Activated naive CD4-positive, alpha-beta T cell treated with anti-CD3 and anti-CD28 coated beads, Interleukin-2, amount 50 U/mL, for 24 hours (primary cell): ENCODE measurements around the gene SETD1A.
"Not testable (repeated sequence)": the region's sequence is repeated elsewhere in the genome, so short reads cannot be mapped to it uniquely, and the experiment has no call there.

Experiments
- H3K27ac Mint-ChIP-seq: one replicate; pipeline ENCODE4 v1.8.0; 2021; ENCODE audit warnings: mild to moderate bottlenecking, mixed read lengths
- H3K27me3 Mint-ChIP-seq: one replicate; pipeline ENCODE4 v1.8.0; 2021; ENCODE audit warnings: mixed read lengths
- H3K36me3 Mint-ChIP-seq: one replicate; pipeline ENCODE4 v1.8.0; 2021; ENCODE audit warnings: mixed read lengths
- H3K4me1 Mint-ChIP-seq: one replicate; pipeline ENCODE4 v1.8.0; 2021; ENCODE audit warnings: mixed read lengths
- H3K4me3 Mint-ChIP-seq: one replicate; pipeline ENCODE4 v1.8.0; 2021; ENCODE audit warnings: mild to moderate bottlenecking, mixed read lengths
- H3K9me3 Mint-ChIP-seq: one replicate; pipeline ENCODE4 v1.8.0; 2021; ENCODE audit warnings: mixed read lengths

Gene SETD1A

GRCh38 chr16:31007684-31008083 lies 50.1 kb downstream of the SETD1A start:
- H3K9me3 Mint-ChIP-seq: no peaks in the 10 kb centered on the region
- peak overlapping the region; percentile 17 for H3K27ac Mint-ChIP-seq
- H3K4me1 Mint-ChIP-seq: peaks cover 23% of the 10 kb centered on the region
- no peaks in the 10 kb centered on the region for H3K27me3 Mint-ChIP-seq
- no peak overlapping the region for H3K4me3 Mint-ChIP-seq
- H3K36me3 Mint-ChIP-seq: no peaks in the 10 kb centered on the region

DNA sequence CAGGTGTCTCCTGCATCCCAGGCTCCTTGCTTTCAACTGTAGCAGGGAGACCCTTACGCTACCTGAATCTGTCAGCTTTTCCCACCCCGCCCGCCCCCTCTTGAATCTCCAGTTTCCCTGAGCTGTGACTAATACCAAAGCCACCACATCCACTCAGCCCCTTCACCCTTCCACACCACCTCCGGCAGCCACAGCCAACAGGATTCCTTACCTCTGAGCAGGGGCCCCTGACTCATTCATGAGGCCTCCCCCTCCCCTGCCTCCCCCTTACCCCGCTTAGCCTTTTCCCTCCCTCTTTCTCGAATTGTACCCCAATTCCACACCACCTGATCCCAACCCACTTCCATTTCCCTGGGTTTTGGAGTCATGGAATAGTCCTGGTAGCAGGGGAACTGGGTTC lies 50.6 kb downstream of the SETD1A start:
- Mint-ChIP-seq H3K27ac (no peak overlapping the region), H3K36me3 (no peaks in the 10 kb centered on the region), H3K27me3 (no peaks in the 10 kb centered on the region), H3K9me3 (no peaks in the 10 kb centered on the region), H3K4me1 (peaks cover 23% of the 10 kb centered on the region), H3K4me3 (no peak overlapping the region)

DNA sequence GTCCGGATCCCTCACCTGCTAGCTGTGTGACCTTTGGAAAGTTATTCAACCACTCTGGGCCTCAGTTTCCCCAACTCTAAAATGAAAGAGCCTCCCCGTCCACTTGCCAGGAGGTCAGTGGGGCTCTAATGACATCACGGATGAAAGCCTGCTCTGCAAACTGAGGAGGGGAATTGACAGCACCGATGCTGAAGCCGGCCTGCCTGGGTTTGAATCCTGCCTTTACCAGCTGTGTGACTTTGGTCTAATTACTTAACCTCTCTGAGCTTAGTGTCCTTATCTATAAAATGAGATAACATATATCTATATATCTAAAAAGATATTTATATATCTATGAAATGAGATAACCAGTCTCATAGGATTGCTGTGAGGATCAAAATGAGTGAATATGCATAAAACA lies 51.0 kb downstream of the SETD1A start:
- Mint-ChIP-seq H3K4me3 (no peak overlapping the region), H3K27me3 (peaks cover 1% of the 10 kb centered on the region), H3K9me3 (no peaks in the 10 kb centered on the region), H3K36me3 (no peaks in the 10 kb centered on the region), H3K27ac (no peak overlapping the region), H3K4me1 (peaks cover 27% of the 10 kb centered on the region)

DNA sequence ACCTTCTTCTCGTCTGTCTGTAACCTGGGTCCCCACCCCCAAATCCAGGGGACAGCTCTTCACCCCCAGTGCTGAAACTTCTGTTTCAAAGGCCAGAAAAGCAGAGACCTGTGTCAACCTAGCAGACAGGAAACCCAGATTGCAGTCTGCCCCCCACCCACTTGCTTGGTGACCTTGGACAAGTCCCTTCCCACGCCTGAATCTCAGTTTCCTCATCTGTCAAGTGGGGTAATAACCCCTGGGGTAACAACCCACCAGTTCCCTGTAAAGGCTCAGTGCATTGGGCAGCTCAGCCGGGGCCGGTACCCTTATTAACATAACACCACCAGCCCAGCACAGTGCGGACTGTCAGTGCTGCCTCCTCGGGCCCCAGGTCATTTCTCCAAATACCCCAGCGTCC lies 51.6 kb downstream of the SETD1A start:
- no peaks in the 10 kb centered on the region for H3K36me3 Mint-ChIP-seq
- peaks cover 1% of the 10 kb centered on the region for H3K27me3 Mint-ChIP-seq
- H3K4me3 Mint-ChIP-seq: peak overlapping the region; percentile 33
- H3K4me1 Mint-ChIP-seq: peaks cover 28% of the 10 kb centered on the region
- no peaks in the 10 kb centered on the region for H3K9me3 Mint-ChIP-seq
- peak overlapping the region; percentile 76 for H3K27ac Mint-ChIP-seq

- Mint-ChIP-seq H3K27ac (peak overlapping the region; percentile 46), H3K27me3 (peaks cover 1% of the 10 kb centered on the region), H3K4me3 (peak overlapping the region; percentile 76), H3K9me3 (no peaks in the 10 kb centered on the region), H3K4me1 (peaks cover 28% of the 10 kb centered on the region), H3K36me3 (no peaks in the 10 kb centered on the region)
Observed at GRCh38 chr16:31009894-31010584, 52.5 kb downstream of the SETD1A start.

GRCh38 chr16:31010585-31011325 lies 53.2 kb downstream of the SETD1A start, which contains the start of gene STX1B:
TSS of gene STX1B (minus strand) at chr16:31010638. CDS start at chr16:31010396, 242 bp downstream.
- H3K36me3 Mint-ChIP-seq: no peaks in the 10 kb centered on the region
- H3K4me3 Mint-ChIP-seq: peak within 1 kb of the TSS; percentile 80
- H3K9me3 Mint-ChIP-seq: no peaks in the 10 kb centered on the region
- H3K27ac Mint-ChIP-seq: peak within 1 kb of the TSS; percentile 46
- H3K4me1 Mint-ChIP-seq: peaks cover 28% of the 10 kb centered on the region
- peaks cover 1% of the 10 kb centered on the region for H3K27me3 Mint-ChIP-seq

GRCh38 chr16:31011815-31012214 lies 54.3 kb downstream of the SETD1A start:
- H3K27me3 Mint-ChIP-seq, H3K9me3 Mint-ChIP-seq, H3K36me3 Mint-ChIP-seq: not testable (repeated sequence)
- Mint-ChIP-seq H3K4me3 (peak overlapping the region; percentile 80), H3K4me1 (peaks cover 28% of the 10 kb centered on the region), H3K27ac (peak overlapping the region; percentile 23)

GRCh38 chr16:31013292-31013691 lies 55.7 kb downstream of the SETD1A start:
- not testable (repeated sequence) for H3K36me3 Mint-ChIP-seq, H3K27me3 Mint-ChIP-seq, H3K4me3 Mint-ChIP-seq, H3K9me3 Mint-ChIP-seq
- peaks cover 28% of the 10 kb centered on the region for H3K4me1 Mint-ChIP-seq
- H3K27ac Mint-ChIP-seq: peak overlapping the region; percentile 71

DNA sequence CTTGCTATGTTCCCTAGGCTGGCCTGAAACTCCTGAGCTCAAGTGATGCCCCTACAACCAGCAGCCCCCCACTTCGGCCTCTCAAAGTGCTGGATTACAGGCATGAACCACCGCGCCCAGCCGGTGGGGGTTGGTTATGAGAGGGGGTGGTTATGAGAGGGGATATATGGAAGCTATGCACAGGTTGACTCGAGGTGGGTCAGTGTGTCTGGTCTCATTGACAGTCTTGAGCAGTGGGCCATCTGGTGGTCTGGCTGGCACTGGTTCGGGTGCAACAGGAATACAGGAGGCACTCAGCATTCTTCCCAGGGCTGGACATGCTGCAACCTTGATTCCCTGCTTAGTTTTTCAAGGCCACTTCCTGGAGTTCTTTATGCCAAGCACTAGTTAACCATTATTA lies 58.5 kb downstream of the SETD1A start:
- Mint-ChIP-seq H3K4me3 (no peak overlapping the region), H3K36me3 (no peaks in the 10 kb centered on the region), H3K27ac (no peak overlapping the region), H3K4me1 (peaks cover 19% of the 10 kb centered on the region), H3K27me3 (peaks cover 1% of the 10 kb centered on the region), H3K9me3 (no peaks in the 10 kb centered on the region)

DNA sequence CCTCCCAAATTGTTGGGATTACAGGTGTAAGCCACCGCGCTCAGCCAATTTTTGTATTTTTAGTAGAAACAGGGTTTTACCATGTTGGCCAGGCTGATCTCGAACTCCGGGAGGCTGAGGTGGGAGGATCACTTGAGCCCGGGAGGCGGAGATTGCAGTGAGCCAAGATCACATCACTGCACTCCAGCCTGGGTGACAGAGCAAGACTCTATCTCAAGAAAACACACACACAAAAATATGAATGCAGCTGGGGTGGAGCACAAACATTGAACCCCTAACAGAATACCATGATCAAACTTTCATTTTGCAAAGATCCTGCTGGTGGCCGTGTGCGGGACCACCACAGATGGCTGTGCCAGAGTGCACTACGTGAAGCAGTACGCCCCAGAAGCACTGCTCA lies 60.2 kb downstream of the SETD1A start:
- H3K36me3 Mint-ChIP-seq, H3K4me3 Mint-ChIP-seq, H3K27me3 Mint-ChIP-seq, H3K27ac Mint-ChIP-seq, H3K4me1 Mint-ChIP-seq, H3K9me3 Mint-ChIP-seq: not testable (repeated sequence)

DNA sequence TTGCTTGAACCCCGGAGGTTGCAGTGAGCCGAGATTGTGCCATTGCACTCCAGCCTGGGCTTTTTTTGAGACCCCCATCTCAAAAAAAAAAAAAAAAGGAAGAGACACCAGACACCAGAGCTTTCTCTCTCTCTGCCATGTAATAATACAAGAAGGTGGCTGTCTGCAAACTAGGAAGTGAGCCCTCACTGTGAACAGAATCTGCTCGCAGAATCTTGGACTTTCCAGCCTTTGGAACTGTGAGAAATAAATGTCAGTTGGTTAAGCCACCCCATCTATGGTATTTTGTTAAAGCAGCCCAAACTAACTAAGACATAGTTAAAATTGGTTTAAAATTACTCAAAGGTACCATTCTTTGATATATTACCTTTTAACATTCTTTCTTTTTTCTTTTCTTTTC lies 63.0 kb downstream of the SETD1A start:
- Mint-ChIP-seq H3K4me3 (no peak overlapping the region), H3K4me1 (no peaks in the 10 kb centered on the region), H3K36me3 (no peaks in the 10 kb centered on the region), H3K9me3 (no peaks in the 10 kb centered on the region), H3K27me3 (no peaks in the 10 kb centered on the region), H3K27ac (no peak overlapping the region)

- no peak overlapping the region for H3K27ac Mint-ChIP-seq
Observed at GRCh38 chr16:31022544-31023251, 65.1 kb downstream of the SETD1A start.

DNA sequence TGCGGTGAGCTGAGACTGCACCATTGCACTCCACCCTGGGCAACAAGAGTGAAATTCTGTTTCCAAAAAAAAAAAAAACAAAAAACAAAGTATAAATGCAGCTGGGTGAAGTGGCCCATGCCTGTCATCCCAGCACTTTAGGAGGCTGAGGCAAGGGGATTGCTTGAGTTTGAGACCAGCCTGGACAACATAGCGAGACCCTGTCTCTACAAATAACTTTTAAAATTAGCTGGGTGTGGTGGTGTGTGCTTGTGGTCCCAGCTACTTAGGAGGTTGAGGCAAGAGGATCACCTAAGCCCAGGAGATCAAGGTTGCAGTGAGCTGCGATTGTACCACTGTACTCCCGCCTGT lies 65.7 kb downstream of the SETD1A start:
- no peaks in the 10 kb centered on the region for H3K9me3 Mint-ChIP-seq
- no peaks in the 10 kb centered on the region for H3K27me3 Mint-ChIP-seq
- H3K4me1 Mint-ChIP-seq: no peaks in the 10 kb centered on the region
- no peak overlapping the region for H3K4me3 Mint-ChIP-seq
- H3K36me3 Mint-ChIP-seq: no peaks in the 10 kb centered on the region
- no peak overlapping the region for H3K27ac Mint-ChIP-seq

More at GRCh38 chr16:31022544-31023251, 65.1 kb downstream of the SETD1A start:
- H3K4me1 Mint-ChIP-seq: no peaks in the 10 kb centered on the region
- no peaks in the 10 kb centered on the region for H3K36me3 Mint-ChIP-seq
- no peaks in the 10 kb centered on the region for H3K9me3 Mint-ChIP-seq
- H3K4me3 Mint-ChIP-seq: no peak overlapping the region
- H3K27me3 Mint-ChIP-seq: no peaks in the 10 kb centered on the region

- peak overlapping the region; percentile 23 for H3K27ac Mint-ChIP-seq
- no peaks in the 10 kb centered on the region for H3K27me3 Mint-ChIP-seq
- H3K36me3 Mint-ChIP-seq: no peaks in the 10 kb centered on the region
Observed at GRCh38 chr16:31023627-31024226, 66.2 kb downstream of the SETD1A start.

GRCh38 chr16:31025339-31025738 lies 67.8 kb downstream of the SETD1A start:
- Mint-ChIP-seq H3K27me3 (no peaks in the 10 kb centered on the region), H3K4me1 (no peaks in the 10 kb centered on the region), H3K4me3 (no peak overlapping the region), H3K27ac (no peak overlapping the region), H3K36me3 (no peaks in the 10 kb centered on the region), H3K9me3 (no peaks in the 10 kb centered on the region)

More at GRCh38 chr16:31023627-31024226, 66.2 kb downstream of the SETD1A start:
- Mint-ChIP-seq H3K4me1 (no peaks in the 10 kb centered on the region), H3K4me3 (no peak overlapping the region), H3K9me3 (no peaks in the 10 kb centered on the region)

- Mint-ChIP-seq H3K9me3 (no peaks in the 10 kb centered on the region), H3K4me3 (no peak overlapping the region), H3K36me3 (no peaks in the 10 kb centered on the region), H3K27ac (no peak overlapping the region), H3K4me1 (peaks cover 13% of the 10 kb centered on the region), H3K27me3 (no peaks in the 10 kb centered on the region)
Observed at GRCh38 chr16:31029272-31029671, 71.7 kb downstream of the SETD1A start.
